AG04449 (cell line): ENCODE measurements around the gene HSPA2.

Source experiments
- CTCF ChIA-PET: fragments of 350-600 bp; formaldehyde crosslinking; extraction: SDS; loops from one replicate; lab custom pipeline; 2021; ENCODE audit warnings: antibody characterized with exemption; lab: Yijun Ruan, JAX
- POLR2A ChIA-PET: fragments of 400-600, 350-600 bp; formaldehyde crosslinking; extraction: SDS; loops from one replicate; lab custom pipeline; 2020; ENCODE audit warnings: antibody characterized with exemption, inconsistent platforms; lab: Yijun Ruan, JAX
- DNase-seq: peaks from one replicate; pipeline ENCODE4 v3.0.0-alpha.2; 2010; ENCODE audit warnings: low read depth, low spot score
- H3K4me3 ChIP-seq: 2 replicates; pipeline ENCODE4 v1.5.1; 2011; ENCODE audit warnings: low read depth, mild to moderate bottlenecking, control low read depth, low read length
- TF ChIP-seq, protein P1 (sequence below): IDR thresholded peaks from one replicate; pipeline ENCODE4 v1.5.1; 2011; ENCODE audit warnings: mild to moderate bottlenecking, moderate library complexity, low read length, control low read depth, inconsistent platforms; ENCODE audit not compliant: insufficient read depth; ENCODE audit errors: missing control alignments

Gene HSPA2

DNA sequence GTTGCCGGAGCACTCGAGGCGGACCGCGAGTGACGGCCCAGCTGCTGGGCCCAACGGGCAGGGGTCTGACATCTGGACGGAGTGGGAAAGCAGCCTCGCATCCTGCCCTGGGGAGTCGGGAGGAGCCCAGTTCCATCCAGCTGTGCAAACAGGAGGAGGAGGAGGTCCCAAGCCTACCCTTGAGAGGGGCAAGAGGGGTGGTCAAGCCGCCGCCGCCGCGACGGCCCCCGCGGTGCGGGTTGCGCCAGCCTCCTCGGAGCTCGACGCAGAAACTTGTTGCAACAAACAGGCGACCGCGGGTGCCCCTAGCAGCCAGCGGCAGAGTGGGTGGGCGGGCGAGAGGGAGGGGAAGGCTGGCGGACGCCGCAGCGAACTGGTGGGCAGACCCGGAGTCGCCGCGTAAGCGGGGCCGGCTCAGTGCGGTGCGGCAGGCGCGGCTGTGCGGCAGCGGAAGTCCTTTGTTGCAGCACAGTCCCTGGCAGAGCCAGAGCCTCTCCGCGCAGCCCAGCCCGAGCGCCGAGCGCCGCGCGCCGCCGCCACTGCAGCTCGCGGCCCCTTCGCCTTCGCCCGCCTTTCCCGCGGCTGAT lies 36.1 kb upstream of the HSPA2 start, which contains the start of gene ZBTB1:
Gene ZBTB1 (plus strand): TSS at position 461 of the 587 bp plus-strand sequence. CDS start 16,735 bp downstream, outside the sequence.
- CTCF ChIA-PET, result interaction anchor here (1.1 to 1.2 kb wide), 3 partner anchors 17 to 132 kb away, joined by 3 to 6 read pairs (median 4); partner anchors contain the start of gene HSPA2
- POLR2A ChIA-PET, result interaction anchor here (0.7 to 2.3 kb wide), 12 partner anchors 10 to 166 kb away, joined by 3 to 17 read pairs (median 4); partner anchors contain the start of genes HSPA2 and MTHFD1
- TF ChIP-seq, protein P1, sequence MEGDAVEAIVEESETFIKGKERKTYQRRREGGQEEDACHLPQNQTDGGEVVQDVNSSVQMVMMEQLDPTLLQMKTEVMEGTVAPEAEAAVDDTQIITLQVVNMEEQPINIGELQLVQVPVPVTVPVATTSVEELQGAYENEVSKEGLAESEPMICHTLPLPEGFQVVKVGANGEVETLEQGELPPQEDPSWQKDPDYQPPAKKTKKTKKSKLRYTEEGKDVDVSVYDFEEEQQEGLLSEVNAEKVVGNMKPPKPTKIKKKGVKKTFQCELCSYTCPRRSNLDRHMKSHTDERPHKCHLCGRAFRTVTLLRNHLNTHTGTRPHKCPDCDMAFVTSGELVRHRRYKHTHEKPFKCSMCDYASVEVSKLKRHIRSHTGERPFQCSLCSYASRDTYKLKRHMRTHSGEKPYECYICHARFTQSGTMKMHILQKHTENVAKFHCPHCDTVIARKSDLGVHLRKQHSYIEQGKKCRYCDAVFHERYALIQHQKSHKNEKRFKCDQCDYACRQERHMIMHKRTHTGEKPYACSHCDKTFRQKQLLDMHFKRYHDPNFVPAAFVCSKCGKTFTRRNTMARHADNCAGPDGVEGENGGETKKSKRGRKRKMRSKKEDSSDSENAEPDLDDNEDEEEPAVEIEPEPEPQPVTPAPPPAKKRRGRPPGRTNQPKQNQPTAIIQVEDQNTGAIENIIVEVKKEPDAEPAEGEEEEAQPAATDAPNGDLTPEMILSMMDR, result no peak

DNA sequence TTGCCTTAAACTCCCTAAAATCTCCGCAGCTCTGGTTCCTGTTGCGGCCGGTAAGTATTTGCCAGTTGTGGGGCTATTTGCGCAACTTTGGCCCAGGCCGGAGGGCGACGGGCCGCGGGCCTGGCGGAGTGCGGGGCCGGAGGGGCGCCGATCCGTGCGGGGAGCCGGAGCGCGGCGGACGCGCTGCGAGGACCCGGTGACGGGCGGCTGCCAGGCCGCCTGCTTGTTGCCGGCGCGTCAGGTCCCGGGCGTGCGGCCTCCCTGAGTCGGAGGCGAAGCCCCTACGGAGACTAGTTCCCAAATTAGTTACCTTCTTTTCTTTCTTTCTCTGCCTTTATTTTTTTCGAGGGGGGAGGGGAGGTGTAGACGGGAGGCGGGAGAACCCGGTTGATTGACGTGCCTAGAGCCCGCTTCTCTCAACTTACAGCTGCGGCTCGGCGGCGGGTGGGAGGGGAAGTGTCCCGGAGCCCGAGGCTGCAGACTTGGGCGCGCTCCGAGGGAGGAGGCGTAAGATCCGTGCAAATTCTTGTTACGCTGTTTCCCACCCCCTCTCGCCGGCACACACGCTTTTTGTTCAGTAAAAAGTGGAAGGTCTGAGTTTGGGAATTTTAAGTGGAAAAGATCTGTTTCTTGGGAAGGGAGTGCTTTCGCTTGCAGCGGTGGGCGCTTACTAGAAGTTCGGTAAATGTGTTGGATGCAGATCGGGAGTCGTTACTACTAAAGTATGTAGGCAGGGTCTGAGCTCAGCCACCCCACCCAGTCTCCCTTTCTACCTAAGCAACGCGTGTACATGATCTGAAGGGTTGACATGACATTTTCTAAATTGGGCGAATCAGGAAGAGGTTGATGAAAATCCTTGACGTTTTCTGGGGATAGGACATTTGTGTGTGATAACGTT lies 35.4 kb upstream of the HSPA2 start:
- H3K4me3 ChIP-seq, result peak overlapping the region; percentile 86
- ChIA-PET POLR2A (interaction anchor here (0.7 to 2.3 kb wide), 13 partner anchors 8 to 166 kb away, joined by 3 to 17 read pairs (median 4); partner anchors contain the start of genes HSPA2 and MTHFD1), CTCF (interaction anchor here (0.9 to 1.2 kb wide), 4 partner anchors 17 to 161 kb away, joined by 3 to 6 read pairs (median 4); partner anchors contain the start of gene HSPA2)
- TF ChIP-seq, protein P1, result no peak
- no peak for DNase-seq

More for the DNA sequence above, 36.1 kb upstream of the HSPA2 start, which contains the start of gene ZBTB1:
- H3K4me3 ChIP-seq, result peak within 1 kb of the TSS; percentile 86
- no peak for DNase-seq

DNA sequence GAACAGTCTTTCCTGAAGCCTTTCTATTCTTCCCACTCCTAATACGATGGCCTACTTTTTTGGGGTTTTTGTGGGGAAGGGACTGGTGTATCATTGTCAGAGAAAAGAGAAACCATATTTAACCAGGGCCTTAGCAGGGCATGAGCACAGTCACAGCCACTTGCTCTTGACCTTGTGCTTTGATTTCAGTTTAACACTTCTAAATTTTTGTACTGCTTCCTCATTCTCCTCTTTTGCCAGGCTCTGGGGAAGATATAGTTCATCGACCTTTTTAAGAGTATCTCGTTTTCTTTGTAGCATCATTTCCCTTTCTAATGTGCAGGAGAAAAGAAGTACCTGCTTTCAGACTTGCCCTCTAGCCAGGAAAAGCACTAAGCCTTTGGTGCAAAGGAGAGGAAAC lies 33.8 kb upstream of the HSPA2 start:
- ChIA-PET POLR2A (no interaction called here), CTCF (no interaction called here)
- TF ChIP-seq, protein P1, result no peak
- DNase-seq, result no peak
- peak overlapping the region; percentile 45 for H3K4me3 ChIP-seq

GRCh38 chr14:64507376-64508156 lies 33.0 kb upstream of the HSPA2 start:
- TF ChIP-seq, protein P1, result no peak
- no peak for DNase-seq
- CTCF ChIA-PET, result interaction anchor here (3.4 to 5.9 kb wide), 3 partner anchors 9 to 165 kb away, joined by 10 to 83 read pairs (median 26); no protein-coding TSS in a partner anchor
- H3K4me3 ChIP-seq, result peak overlapping the region; percentile 19
- POLR2A ChIA-PET, result no interaction called here

GRCh38 chr14:64508215-64508776 lies 32.2 kb upstream of the HSPA2 start:
- ChIA-PET POLR2A (interaction anchor here (0.6 kb wide), 1 partner anchor 498 kb away, joined by 3 read pairs; no protein-coding TSS in a partner anchor), CTCF (interaction anchor here (1.3 to 5.9 kb wide), 5 partner anchors 10 to 384 kb away, joined by 4 to 83 read pairs (median 26); no protein-coding TSS in a partner anchor)
- TF ChIP-seq, protein P1, result no peak
- no peak overlapping the region for H3K4me3 ChIP-seq
- no peak for DNase-seq
